ENCODE measurements around the gene CCDC142.

Gene CCDC142, protein sequence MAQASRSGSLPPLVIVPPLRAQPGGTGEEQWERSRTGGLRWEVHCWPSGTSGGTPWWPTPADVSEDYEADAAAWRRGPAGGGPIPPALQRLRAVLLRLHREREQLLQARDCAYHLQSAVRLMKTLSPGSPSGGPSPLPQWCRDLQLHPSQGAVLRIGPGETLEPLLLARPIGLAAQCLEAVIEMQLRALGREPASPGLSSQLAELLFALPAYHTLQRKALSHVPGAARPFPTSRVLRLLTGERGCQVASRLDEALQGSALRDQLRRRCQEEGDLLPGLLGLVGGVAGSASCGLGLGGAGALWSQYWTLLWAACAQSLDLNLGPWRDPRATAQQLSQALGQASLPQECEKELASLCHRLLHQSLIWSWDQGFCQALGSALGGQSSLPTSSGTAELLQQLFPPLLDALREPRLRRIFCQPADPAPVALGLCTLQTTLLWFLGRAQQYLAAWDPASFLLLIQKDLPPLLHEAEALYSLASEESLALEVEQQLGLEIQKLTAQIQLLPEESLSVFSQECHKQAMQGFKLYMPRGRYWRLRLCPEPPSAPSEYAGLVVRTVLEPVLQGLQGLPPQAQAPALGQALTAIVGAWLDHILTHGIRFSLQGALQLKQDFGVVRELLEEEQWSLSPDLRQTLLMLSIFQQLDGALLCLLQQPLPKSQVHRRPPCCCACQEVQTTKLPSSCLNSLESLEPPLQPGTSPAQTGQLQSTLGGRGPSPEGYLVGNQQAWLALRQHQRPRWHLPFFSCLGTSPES

DNA sequence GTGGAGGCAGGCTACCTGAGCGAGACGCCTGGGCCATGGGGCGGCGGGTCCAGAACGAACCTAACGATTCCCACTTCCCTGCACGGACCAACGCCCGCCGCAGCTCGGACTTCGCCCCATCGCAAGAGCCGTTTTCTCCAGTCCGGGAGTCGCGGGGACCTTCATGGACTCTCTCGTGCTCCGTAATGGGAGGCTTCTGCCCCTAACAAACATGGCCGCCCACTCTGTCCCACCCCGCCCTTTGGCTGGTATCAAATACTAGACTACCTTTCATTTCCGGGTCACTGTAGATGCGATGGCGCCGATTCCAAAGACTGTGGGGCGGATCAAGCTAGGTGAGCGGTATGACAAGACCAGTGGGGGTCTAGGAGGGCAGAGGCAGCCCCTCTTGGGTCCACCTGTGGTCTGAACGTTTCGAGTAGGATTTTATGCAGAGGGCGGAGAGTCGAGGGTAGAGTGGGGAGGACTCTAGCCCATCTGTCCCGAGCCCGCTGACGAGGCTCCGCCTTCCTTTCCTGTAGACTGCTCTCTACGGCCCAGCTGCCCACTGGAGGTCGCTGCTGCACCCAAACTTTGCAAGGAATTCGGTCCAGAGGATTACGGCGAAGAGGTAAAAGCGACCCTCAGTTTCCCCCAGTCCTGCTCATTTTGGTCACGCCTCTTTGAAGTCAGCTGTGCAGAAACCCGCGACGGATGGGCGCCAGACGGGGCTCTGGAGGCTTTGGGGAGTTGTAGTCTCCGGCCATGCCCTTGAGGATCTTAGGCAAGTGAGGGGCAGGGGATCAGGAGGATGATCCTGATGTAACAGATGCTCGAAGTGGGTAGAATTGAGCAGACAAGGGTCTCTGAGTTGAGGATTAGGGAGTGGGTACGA lies at the start of gene CCDC142, which contains the start of gene TTC31:
CCDC142 (minus strand) TSS at position 198 of the 874 bp plus-strand sequence; CDS start at position 37, 161 bp downstream.
TTC31 (plus strand) TSS at position 281 of the 874 bp plus-strand sequence; CDS start at position 296, 15 bp downstream.
- peak; percentile 96 for DNase-seq

DNA sequence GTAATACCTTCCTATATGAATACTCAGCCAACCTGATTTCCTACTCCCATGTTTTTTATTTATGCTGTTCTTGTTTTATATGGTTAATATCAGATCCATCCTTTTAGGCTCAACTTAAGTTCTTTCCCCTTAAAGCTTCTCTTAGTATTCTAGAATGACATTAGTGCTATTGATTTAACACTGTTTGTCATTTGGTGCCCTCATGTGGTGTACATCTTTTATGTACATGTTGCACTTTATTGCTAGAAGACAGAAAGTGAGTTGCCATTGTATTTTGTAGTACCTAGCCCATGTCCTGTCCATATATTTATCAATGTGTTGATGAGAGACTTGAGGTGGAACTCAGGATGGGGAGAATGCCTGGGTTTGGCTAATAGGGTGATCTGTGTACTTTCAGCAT lies 49.4 kb upstream of the CCDC142 start:
- DNase-seq: peak; percentile 71

DNA sequence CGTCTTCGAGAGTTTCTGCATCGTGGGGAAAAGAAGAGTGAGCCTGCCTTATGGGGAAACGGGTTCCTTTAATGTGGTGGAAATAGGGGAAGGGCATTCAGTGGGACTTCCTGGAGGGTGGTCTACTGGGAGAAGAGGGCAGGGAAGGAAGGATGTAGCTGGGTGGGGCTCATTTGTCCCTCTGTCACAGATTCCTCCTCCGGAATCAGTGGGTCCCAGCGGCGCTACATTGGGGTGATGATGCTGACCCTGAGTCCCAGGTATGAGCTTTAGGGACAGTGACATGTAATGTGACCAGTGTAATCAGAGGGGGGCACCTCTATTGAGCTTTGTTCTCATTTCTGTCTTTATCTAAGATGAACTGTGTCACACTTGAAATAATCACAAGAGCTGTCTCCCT lies 48.9 kb upstream of the CCDC142 start:
- no peak for DNase-seq

DNA sequence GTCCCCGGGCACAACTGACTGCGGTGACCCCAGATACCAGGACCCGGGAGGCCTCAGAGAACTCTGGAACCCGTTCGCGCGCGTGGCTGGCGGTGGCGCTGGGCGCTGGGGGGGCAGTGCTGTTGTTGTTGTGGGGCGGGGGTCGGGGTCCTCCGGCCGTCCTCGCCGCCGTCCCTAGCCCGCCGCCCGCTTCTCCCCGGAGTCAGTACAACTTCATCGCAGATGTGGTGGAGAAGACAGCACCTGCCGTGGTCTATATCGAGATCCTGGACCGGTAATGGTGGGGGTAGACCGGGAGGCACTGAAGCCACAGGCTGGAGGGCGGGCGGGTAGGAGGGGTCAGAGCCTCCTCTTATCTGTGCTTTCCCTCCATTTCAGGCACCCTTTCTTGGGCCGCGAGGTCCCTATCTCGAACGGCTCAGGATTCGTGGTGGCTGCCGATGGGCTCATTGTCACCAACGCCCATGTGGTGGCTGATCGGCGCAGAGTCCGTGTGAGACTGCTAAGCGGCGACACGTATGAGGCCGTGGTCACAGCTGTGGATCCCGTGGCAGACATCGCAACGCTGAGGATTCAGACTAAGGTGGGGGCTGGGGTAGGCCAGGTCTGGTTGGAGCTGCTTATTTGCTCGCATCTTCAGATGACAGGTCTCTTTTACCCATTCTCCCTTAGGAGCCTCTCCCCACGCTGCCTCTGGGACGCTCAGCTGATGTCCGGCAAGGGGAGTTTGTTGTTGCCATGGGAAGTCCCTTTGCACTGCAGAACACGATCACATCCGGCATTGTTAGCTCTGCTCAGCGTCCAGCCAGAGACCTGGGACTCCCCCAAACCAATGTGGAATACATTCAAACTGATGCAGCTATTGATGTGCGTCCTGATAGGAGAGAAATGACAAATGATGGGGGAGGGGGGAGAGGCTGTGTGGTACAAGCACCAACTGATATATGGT lies 47.7 kb upstream of the CCDC142 start:
- DNase-seq: peak; percentile 74

DNA sequence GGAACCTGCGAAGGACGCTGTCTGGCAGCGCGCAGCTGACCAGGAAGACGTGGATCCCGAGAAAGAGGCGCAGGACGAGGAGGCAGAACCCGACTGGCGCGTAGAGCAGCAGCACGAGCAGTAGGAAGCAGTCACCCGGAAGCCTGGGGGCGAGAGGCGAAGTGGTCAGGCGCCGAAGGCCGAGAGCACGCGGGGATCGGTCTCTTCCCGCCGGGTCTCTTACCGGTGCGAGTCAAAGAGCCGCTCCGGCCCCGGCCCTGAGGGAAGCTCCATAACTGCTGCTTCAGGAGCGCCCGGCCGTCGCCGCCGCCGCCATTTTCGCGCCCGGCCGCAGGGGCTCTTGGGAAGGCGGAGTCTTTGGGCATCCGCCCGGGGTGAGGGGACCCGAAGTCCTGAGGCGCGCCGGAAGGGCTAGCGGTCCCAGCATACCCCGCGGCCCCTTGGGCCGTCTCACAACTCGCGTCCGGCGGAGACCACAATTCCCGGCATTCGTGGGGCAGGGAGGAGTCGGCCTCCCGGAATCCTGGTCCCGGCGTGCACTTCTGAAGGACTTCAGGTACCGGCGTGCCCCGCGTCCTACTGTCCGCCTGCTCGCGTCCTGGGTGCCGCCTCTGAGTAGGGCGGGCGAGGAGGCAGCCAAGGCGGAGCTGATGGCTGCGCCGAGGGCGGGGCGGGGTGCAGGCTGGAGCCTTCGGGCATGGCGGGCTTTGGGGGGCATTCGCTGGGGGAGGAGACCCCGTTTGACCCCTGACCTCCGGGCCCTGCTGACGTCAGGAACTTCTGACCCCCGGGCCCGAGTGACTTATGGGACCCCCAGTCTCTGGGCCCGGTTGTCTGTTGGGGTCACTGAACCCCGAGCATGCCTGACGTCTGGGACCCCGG lies 46.8 kb upstream of the CCDC142 start, which contains the start of the genes AUP1 and HTRA2:
AUP1 (minus strand) TSS at position 350 of the 882 bp plus-strand sequence; CDS start at position 273, 77 bp downstream.
HTRA2 (plus strand) TSS at position 577 of the 882 bp plus-strand sequence; CDS start at position 651, 74 bp downstream.
- peak; percentile 91 for DNase-seq

DNA sequence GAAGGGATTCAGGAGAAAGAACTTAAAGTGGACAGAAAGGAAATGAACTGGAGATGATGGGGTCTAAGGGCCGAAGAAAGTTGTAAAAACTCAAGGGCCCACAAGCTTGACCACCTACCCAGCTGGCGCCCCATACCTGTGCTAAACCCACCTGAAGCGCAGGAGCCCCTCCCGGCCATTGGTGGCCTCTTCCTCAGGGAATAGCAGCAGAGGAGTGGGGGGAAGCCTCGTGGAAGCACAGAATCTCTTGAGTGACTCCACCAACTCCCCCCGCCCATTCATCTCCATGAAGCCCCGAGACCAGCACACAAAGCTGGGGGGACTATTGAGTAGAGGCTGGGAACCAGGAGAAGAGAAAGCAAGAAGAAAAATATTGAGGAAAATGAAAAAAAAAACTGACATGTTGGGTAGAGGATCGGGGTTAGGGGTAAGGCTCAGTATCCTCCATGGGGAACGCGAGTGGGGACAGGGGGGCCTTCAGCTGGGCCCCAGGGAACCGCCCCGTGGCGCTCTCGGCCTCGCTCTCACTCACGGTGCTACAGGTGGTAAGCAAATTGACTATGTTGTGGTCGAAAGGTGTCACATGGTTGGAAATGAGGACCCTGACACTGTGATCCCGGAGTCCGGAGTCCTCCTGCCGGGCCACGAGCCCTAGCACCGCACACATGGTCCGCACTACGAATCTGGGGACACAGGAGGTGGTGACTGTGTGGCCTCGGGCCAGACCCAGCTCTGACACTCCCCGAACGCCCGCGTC lies 46.0 kb upstream of the CCDC142 start:
- DNase-seq: peak; percentile 38

DNA sequence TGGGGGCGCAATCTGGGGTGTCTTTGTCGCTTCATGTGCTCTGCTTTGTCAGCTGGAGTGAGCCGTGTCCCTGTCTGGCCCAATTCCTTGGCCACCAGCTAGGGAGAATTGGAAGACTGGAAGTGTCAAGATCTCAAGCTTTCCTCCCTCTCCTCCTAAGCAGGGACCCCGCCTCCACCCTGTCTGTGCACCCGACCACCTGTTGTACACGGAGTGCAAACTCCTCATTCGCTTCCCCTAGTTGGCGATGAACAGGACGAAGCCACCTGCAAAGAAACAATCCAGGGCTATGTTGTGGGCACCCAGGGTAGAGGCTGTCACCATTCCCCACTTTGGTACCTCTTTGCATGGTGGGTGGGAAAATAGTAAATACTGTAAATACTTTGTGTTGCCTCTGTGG lies 44.9 kb upstream of the CCDC142 start:
- no peak for DNase-seq

DNA sequence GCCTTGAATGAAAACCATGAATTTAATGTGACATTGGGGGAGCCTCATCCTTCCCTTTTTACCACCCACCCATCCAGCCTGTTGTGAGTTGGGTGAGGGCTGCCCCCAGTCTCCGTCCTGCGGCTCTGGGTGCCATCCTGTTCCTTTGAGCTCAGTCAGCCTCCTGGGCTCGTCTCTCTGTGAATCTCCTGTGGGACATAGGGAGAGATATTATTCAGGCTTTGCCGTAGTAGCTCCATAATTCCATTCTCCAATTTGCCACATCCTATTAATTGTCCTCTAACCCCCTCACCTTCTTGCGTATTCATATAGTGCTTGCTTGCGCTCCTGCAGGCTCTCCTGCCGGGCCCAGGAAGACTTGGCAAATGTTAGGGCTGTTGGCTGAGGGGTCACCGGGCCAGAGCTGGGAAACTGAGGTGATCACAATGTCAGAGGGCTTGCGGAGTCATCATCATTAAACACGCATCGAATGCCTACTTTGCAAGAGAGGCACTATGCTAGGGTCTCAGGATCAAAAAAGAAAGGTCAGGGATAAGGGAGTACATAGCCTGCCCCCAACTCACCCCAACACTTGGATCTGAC lies 43.9 kb upstream of the CCDC142 start:
- no peak for DNase-seq

DNA sequence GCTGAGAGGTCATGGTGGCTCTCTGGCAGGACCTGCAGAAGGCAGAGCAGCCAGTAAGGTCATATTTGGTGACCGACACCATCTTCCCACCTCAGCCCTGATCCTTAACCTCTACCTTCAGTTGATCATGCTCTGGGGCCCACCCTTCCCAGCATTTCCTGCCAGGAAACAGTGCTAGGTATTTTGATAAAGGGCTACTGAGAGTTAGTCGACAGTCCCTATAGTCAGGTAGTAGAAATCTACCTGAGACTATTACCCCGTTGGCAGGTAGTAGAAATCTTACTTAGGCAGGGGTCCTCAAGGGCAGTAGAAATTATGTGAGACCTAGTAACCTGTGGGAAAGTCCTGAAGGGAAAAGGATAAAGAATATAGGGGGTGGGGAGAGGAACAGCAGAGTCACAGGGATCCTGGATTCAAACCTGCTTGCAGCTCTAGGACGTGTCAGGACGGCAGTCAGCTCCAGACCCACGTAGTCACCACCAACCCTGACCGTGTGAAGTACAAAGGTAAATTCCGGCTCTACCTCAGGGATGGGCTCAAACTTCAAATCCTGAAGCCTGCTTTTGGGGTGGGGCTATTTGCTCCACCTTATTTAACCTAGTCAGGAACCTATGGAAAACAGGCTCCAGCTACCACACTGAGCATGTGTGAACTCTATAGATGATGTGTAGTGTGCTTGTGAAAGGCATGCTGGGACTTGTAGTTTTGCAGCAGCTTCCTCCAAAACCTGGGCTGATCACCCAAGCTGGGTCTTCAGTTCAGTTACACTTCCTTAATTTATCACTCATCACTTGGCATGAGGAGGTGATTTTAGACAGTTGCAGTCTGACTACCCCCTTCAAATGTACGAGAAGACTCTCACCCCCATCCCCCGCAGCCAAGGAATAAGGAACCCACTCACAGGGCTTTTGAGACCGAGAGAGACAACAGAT lies 43.2 kb upstream of the CCDC142 start, which contains the start of gene DQX1:
DQX1 (minus strand) TSS at position 515 of the 932 bp plus-strand sequence; CDS start at position 13, 502 bp downstream.
- peak; percentile 55 for DNase-seq

DNA sequence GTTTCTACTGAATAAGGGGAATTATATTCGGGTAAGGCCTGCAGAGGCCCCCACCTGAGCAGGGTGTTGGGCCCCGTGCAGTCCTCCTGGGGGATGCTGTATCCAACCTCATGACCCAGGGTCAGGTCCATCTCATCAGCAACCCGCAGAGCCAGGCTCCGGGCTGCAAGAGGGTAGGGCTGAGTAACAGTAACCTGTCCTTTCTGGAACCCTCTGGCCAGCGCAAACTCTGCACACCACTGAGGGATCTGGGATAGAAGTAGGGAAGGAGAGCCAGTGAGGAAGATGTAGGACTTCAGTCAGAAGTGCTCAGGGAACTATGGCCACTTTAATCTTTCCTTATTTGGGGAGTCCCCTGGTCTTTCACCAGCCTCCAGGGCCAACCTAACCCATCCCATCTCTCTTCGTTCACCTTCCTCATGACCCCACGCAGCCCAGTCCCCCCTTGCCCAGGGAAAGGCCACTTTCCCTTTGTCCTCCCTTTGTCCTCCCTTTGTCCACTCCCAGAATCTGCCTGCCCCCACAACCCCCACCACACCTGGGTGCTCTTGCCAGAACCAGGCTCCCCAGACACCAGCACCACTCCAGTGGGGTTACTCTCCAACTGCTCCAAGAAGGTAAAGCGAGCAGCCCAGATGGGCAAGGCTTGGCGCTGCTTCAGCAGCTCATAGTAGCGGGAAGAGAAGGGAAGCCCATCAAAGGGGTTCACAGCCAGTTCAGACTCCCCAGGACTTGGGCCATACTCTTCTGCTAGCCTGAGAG lies 42.3 kb upstream of the CCDC142 start:
- DNase-seq: no peak

DNA sequence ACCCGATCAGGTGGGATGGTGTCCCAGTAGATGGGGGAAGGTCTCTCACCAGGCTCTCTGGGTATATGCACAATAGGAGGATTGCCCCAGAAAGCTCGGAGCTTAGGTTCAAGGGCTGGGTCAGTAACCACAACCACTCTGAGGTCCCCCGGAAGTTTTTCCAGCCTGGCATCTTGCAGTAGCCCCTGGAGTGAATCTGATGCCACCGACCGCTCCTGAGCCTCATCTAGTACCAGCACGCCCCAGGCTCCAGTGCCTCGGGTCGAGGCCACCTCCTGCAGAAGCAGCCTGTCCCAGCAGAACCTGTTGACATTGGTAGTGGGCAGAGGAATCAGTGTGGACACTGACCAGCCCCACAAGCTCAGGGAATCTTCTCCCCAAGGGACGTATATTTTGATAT lies 41.2 kb upstream of the CCDC142 start:
- no peak for DNase-seq

DNA sequence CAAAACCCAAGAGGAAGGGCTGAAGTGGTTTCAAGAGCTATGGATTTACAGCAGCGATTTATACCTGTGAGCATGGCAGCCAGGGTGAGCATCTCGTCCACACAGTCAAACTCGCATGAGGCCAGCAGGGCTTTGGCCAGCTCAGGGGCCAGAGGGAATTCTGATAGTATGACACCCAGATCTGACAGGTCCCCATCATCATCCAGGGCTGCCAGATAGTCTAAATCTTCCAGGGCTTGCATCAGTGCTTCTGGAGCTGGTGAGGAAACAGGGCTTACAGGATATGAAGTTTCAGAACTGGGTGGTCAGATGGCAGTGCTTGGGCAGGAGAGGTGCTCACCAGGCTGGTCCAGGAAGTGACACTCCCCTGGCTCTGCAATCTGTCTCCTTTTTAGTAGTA lies 39.7 kb upstream of the CCDC142 start:
- DNase-seq: no peak

DNA sequence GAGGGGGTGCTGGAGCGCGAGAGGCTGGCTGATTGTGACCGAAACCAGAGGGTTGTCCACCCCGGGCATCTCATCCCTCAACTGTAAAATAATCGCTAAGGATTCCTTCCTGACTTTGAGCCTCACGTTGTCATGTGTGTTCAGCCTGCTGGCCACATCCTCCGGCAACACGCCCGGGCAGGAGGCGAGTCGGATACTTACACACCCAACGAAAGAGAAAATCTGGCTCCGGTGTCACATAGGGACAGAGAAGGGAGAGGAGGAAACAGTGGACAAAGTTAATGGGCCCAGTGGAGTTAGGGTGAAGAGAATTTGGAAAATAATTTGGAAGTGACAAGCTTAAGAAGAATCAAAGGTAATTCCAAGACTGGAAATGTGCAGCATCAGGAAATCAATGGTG lies 33.9 kb upstream of the CCDC142 start:
- no peak for DNase-seq

DNA sequence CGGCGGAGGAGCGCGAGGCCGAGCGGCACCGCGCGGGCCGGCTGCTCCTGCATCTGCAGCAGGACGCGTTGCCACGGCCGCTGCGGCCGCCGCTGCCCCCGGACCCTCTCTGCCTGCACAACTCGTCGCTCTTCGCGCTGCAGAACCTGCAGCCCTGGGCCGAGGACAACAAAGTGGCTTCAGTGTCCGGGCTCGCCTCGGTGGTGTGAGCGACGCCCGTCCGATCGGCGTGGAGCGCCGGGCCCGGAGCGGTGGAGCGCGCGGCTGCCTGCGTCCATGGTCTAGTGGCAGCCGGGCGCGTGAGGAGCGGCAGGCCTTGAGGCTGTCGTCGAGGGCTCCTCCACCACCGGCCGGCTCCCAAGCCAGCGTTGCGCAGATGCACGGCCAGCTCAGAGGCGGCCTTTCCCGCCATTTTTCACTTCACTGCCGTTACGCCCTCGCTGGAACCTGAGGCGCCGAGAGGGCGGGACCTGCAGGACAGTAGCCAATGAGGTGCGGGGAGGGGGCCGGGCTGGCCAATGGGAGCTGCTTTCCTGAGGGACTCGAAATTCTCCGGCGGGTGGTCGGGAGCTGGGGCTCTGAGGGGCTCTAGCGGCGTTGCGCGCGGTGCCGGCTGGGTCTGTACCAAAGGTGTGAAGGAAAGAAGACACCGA lies 33.3 kb upstream of the CCDC142 start:
- peak; percentile 83 for DNase-seq

DNA sequence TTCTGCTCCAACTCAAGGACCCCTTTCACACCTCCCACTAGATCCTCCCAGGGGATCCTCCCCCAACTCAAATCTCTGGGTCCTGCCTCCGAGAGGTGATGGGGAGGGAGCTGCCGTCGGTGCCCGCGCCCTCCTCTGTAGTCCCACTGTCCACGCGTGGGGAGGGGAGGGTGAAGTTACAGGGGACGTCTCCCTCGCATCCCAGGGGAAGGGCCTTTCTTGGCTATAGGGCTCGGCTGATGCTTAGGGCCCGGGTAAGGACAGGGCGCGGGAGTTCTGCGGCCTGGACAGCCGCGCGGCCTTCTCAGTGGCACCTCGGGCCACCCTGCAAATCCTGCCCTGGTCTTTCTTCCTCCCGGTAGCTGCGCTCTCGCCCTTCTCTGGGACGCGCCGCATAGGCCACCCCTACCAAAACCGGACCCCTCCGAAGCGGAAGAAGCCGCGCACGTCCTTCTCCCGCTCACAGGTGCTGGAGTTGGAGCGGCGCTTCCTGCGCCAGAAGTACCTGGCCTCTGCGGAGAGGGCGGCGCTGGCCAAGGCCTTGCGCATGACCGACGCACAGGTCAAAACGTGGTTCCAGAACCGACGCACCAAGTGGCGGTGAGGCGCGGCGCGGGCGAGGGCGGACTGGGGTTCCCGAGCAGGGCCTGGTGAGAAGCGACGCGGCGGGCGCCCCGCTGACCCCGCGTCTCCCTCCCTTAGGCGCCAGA lies 32.6 kb upstream of the CCDC142 start:
- DNase-seq: no peak
